Coronary artery (tissue), 2 donors: ENCODE data around the gene HDAC7.

Experiments used
- DNase-seq: peaks from one replicate; pipeline ENCODE4 v3.0.0-alpha.2; 2017; ENCODE audit warnings: low spot score
- H3K27ac ChIP-seq, 2 donors: fragments of 200-600 bp; sonication (generic); one replicate each; pipeline ENCODE4 v1.5.1; 2016 to 2019
- H3K4me3 ChIP-seq: fragments of 200-600 bp; sonication (generic); 2 replicates; pipeline ENCODE4 v1.5.1; 2016; ENCODE audit warnings: mild to moderate bottlenecking, moderate library complexity
- TF ChIP-seq, protein P1 (sequence below): fragments of 200-600 bp; sonication (generic); IDR thresholded peaks from one replicate; pipeline ENCODE4 v1.5.1; 2019; ENCODE audit warnings: antibody characterized with exemption

HDAC7 gene

DNA sequence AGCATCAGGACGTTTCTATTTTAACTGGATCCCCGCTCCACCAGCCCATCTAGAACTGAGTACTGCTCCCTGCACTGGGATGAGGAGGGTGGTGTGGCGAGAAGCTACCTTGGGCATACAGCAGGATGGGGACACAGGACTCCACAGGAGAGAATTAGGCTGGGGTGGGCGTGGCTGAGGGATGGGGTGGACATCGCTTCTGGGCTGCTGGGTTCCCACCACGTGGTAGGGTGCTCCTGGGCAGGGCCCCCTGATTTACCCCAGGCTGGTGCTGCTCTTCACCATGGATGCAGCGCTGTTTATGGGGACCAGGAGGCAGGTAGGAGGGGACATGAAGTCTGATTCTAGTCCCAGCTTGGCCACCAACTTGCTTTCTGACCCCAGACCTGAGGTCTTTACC, 43.2 kb upstream of the HDAC7 start:
- Histone ChIP-seq H3K4me3 (no peak overlapping the region), H3K27ac (no peak overlapping the region)
- TF ChIP-seq, protein P1, sequence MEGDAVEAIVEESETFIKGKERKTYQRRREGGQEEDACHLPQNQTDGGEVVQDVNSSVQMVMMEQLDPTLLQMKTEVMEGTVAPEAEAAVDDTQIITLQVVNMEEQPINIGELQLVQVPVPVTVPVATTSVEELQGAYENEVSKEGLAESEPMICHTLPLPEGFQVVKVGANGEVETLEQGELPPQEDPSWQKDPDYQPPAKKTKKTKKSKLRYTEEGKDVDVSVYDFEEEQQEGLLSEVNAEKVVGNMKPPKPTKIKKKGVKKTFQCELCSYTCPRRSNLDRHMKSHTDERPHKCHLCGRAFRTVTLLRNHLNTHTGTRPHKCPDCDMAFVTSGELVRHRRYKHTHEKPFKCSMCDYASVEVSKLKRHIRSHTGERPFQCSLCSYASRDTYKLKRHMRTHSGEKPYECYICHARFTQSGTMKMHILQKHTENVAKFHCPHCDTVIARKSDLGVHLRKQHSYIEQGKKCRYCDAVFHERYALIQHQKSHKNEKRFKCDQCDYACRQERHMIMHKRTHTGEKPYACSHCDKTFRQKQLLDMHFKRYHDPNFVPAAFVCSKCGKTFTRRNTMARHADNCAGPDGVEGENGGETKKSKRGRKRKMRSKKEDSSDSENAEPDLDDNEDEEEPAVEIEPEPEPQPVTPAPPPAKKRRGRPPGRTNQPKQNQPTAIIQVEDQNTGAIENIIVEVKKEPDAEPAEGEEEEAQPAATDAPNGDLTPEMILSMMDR = no peak
- DNase-seq = no peak

DNA sequence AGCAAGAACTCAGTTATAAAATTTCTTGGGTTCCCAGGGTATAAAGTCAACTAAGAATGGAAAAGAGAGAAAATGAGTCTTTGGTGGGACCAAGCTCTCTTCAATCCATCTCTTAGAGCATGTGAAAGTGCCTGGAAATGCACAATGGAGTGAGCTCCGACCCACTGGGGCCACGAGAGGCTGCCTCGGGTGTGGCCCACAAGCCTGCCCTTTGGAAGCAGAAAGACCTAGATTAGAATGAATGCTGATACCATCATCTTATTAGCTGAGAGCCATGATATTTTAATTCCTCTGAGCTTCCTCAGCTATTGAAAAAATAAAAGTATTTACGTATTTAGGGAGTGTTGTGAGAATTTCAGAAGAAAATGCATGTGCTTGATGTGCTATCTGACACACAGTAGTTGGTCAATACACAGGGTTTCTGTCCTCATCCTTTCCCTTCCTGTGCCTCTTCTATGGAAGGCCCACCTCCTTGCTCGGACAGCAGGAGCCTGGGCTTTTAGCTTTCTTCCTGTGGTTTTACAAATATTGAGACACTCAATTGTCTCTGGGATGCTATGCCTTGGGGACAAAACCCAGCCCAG, 42.6 kb upstream of the HDAC7 start:
- TF ChIP-seq, protein P1 = no peak
- Histone ChIP-seq H3K4me3 (no peak overlapping the region), H3K27ac (no peak overlapping the region)
- no peak for DNase-seq

DNA sequence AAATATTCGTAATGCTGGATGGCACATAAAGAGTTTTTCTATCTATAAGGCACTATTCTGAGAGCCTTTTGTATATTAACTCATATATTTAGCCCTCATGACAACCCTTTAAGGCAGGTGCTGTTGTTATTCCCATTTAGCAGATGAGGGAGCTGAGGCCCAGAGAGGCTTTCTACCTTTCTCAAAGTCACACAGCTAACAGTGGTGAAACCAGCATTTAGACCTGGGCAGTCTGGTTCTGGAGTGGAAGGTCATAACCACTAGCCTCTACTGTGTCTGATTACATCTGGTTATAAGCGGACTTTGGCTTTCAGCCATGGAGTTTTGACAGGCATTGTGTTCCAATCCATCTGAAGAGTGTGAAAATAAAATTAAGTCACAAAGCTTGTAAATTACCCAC, 41.2 kb upstream of the HDAC7 start:
- Histone ChIP-seq H3K4me3 (no peak overlapping the region), H3K27ac (no peak overlapping the region)
- no peak for DNase-seq
- TF ChIP-seq, protein P1 = no peak

DNA sequence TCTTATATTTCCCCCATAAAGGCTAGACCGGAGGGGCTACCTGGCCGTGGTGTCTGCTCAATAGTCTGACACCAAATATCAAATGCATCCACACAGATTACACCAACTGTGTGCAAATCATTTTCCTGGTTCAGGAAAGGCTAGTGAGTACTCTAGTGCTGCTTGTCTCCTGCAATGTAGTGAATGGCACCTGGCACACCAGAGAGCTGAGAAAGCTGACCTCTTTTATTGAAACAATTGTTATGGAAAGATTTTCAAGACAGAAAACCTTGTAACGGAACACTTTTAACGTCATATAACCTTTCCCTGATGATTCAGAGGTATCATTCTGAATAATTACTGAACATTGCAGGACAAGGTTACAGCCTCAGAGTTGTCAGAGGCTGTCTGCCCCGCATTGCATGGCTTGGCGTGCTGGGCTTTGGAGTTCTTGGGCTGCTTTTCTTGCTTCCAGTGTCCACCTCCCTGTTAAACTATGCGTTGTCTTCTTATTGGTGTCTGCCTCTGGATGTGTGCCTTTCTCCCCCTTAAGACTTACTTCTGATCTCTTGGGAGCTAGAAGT, 40.7 kb upstream of the HDAC7 start:
- H3K27ac ChIP-seq = no peak overlapping the region
- no peak for DNase-seq
- no peak overlapping the region for H3K4me3 ChIP-seq
- TF ChIP-seq, protein P1 = no peak

DNA sequence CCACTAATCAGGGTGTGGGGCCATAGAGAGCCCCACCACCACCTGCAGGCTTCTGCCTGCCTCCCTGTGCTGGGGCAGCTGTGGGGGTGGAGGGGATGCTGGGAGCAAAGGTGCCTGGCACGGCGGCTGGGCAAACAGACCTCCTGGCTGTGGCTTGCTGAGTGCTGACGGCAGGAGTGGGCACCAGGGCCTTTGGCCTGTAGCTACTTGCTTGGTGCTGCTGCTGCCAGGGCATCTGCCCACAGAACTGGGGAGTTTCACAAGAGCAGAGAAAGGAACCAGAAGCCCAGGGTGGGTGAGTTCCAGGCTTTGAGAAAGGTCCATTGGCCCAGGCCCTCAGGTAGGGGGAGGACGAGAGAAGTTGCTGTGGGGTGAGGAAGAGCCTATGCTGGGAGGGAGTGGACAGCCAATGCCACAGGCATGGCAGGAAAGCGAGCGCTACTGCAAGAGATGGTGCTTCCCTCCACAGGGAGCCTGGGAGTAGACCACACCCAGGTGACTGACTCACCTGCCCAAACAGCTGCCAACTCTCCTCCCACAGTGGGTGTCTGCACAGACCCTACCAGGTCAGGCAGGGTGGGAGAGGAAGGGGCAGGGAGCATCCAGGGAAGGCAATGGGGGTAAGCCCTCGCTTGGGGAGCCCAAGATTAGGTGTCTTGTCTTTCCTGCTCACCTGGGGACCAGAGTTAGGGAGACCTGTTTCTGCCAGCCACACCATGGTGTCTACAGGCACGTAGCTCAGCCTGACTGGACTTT, 39.0 kb upstream of the HDAC7 start:
- DNase-seq = no peak
- TF ChIP-seq, protein P1 = no peak
- H3K4me3 ChIP-seq = no peak overlapping the region
- H3K27ac ChIP-seq = no peak overlapping the region

DNA sequence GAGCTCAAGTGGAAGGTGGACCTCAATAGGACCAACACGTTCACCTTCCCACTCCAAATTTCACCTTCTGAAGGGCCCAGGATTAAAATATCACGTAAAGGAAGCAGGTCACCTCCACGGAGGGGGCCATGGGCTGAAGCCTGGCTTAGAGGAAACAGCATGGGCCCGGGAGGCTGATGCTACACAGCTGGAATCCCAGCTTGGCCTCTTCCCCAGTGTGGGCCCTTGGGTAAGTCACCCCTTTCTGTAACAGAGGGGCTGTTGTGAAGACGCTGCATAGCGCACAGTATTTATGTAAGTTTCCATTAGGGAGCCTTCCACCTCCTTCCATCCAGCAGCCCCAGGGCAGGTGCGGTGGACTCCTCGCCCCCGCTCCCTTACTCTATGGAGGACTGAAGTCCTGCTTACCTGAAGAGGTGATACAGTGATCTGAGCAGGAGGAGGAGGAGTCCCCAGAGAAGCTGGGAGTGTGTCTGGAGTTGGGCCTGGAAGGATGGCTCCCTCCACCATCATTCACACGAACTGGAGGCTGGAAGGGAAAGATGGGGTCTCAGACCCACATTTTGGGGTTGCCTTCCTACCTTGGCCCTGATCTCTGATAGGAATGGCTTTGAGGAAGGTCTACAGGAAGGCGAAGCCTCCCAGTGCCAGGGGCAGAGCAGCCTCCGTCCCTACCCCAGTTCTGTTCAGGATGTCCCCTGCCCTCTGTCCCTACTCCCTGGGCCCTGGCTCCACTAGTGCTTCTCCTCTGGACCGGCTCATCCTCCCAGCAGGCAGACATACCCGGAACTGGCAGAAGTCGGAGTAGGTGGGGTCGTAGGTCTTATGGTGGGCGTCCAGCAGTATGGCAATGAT, 37.2 kb upstream of the HDAC7 start:
- no peak overlapping the region for H3K27ac ChIP-seq
- no peak for DNase-seq
- no peak overlapping the region for H3K4me3 ChIP-seq
- TF ChIP-seq, protein P1 = no peak
